Esophagus muscularis mucosa (tissue), 4 donors: ENCODE measurements around the gene IGFBP4. TPM values are rescaled to one million over a fixed set of nuclear protein-coding genes. Genes with fewer than 3 reads are reported as not detected.
"Not testable (repeated sequence)": the region's sequence is repeated elsewhere in the genome, so short reads cannot be mapped to it uniquely, and the experiment has no call there.

Experiments used
- DNase-seq: peaks from one replicate; pipeline ENCODE4 v3.0.0-alpha.2; 2017; ENCODE audit errors: extremely low spot score
- H3K27ac ChIP-seq, 4 donors: fragments of 200-600 bp; sonication (generic); replicated peaks in 1 of 4; 1 replicate in 3 of 4; 2 replicates in 1 of 4; pipeline ENCODE4 v1.5.1; 2016 to 2019; ENCODE audit warnings: mild to moderate bottlenecking in 1 of 4
- H3K27me3 ChIP-seq, 4 donors: fragments of 200-600 bp; sonication (generic); one replicate each; pipeline versions ENCODE4 v1.5.1 to v1.6.0; 2016 to 2019
- H3K36me3 ChIP-seq, 4 donors: fragments of 200-600 bp; sonication (generic); one replicate each; pipeline ENCODE4 v1.5.1; 2016 to 2019
- H3K4me1 ChIP-seq, 4 donors: fragments of 200-600 bp; sonication (generic); one replicate each; pipeline ENCODE4 v1.5.1; 2016 to 2019
- H3K4me3 ChIP-seq, 4 donors: fragments of 200-600 bp; sonication (generic); 1 replicate in 2 of 4; 2 replicates in 2 of 4; pipeline ENCODE4 v1.5.1; 2016 to 2019; ENCODE audit warnings: mild to moderate bottlenecking in 4 of 4, moderate library complexity in 1 of 4
- H3K9me3 ChIP-seq, 4 donors: fragments of 200-600 bp; sonication (generic); 1 replicate in 3 of 4; 2 replicates in 1 of 4; pipeline ENCODE4 v1.5.1; 2016 to 2019
- CTCF ChIP-seq, 3 experiments: fragments of 200-600 bp in 2 of 3; fragments of 450-650 bp in 1 of 3; sonication (generic) in 2 of 3; IDR thresholded peaks; one replicate each; pipeline ENCODE4 v1.5.1; 2017 to 2019; ENCODE audit warnings: antibody characterized with exemption in 3 of 3, mild to moderate bottlenecking in 2 of 3, moderate library complexity in 1 of 3
- EP300 ChIP-seq: sonication (generic); formaldehyde crosslinking; IDR thresholded peaks from one replicate; pipeline ENCODE4 v1.6.1; 2017; ENCODE audit warnings: antibody characterized with exemption
- POLR2A ChIP-seq: fragments of 450-650 bp; IDR thresholded peaks from one replicate; pipeline ENCODE4 v1.6.1; 2017; ENCODE audit warnings: antibody characterized with exemption, moderate library complexity, mild to moderate bottlenecking, low read depth
- POLR2AphosphoS5 ChIP-seq, 2 donors: sonication (generic); formaldehyde crosslinking; IDR thresholded peaks; one replicate each; pipeline ENCODE4 v1.6.1; 2017; ENCODE audit warnings: antibody characterized with exemption in 2 of 2
- WGBS: methylation state at CpG from one replicate; pipeline ENCODE4 v1.1.5; 2018; 5-methylcytosine and 5-hydroxymethylcytosine counted together
- intact Hi-C: fragments of 100-400 bp; cut with DNase I; formaldehyde crosslinking; loops from one replicate; pipeline ENCODE4 v1.15.1; 2023
- total RNA-seq, 4 donors: library from RNA; depleted of rRNA; stranded (reverse); fragments of >200 nt; gene quantifications; one replicate each; pipeline versions ENCODE4 v1.1.0 to v1.2.1, GENCODE V29; 2016

IGFBP4 gene
- total RNA-seq, 4 donors from 2014 or later = 258 to 444 (median 268) TPM

GRCh38 chr17:40407460-40407859 is 35.8 kb upstream of the IGFBP4 start:
- 94% methylated on average over 3 of the region's 3 CpGs for WGBS
- H3K4me3 ChIP-seq = no peak overlapping the region
- no peak overlapping the region for H3K27ac ChIP-seq
- H3K27me3 ChIP-seq = no peaks in the 10 kb centered on the region
- intact Hi-C loops = no loop called here
- H3K36me3 ChIP-seq = no peaks in the 10 kb centered on the region
- TF ChIP-seq POLR2A = no peak
- no peak for TF ChIP-seq POLR2AphosphoS5 (IDR thresholded peaks at IDR 0.05)
- TF ChIP-seq CTCF (IDR thresholded peaks at IDR 0.05) = no peak
- no peak for TF ChIP-seq EP300
- DNase-seq = no peak
- H3K4me1 ChIP-seq = no peaks in the 10 kb centered on the region
- H3K9me3 ChIP-seq = no peaks in the 10 kb centered on the region

GRCh38 chr17:40409540-40409939 is 33.7 kb upstream of the IGFBP4 start:
- H3K9me3 ChIP-seq, H3K4me3 ChIP-seq, intact Hi-C loops, DNase-seq, H3K4me1 ChIP-seq, H3K36me3 ChIP-seq, H3K27ac ChIP-seq, H3K27me3 ChIP-seq: not testable (repeated sequence)
- WGBS = 93% methylated on average over 4 of the region's 4 CpGs

GRCh38 chr17:40410082-40410481 is 33.2 kb upstream of the IGFBP4 start:
- H3K27ac ChIP-seq = no peak overlapping the region
- no peak for DNase-seq
- no peak overlapping the region for H3K4me3 ChIP-seq
- intact Hi-C loops = loop anchor here (5.0 to 10.0 kb wide), 2 partner anchors 38 to 105 kb away; partner anchors contain the start of gene RARA
- no peak for TF ChIP-seq EP300
- no peak for TF ChIP-seq CTCF (IDR thresholded peaks at IDR 0.05)
- TF ChIP-seq POLR2A = no peak
- TF ChIP-seq POLR2AphosphoS5 (IDR thresholded peaks at IDR 0.05) = no peak
- no peaks in the 10 kb centered on the region for H3K36me3 ChIP-seq
- no peaks in the 10 kb centered on the region for H3K9me3 ChIP-seq
- peaks cover 0 to 2% (median under 1%) of the 10 kb centered on the region in 4 donors for H3K4me1 ChIP-seq
- no peaks in the 10 kb centered on the region for H3K27me3 ChIP-seq
- 79% methylated on average over 1 of the region's 1 CpG for whole genome bisulfite sequencing

- 98% methylated on average over 4 of the region's 4 CpGs for WGBS
Measured at GRCh38 chr17:40411821-40412220, 31.4 kb upstream of the IGFBP4 start.

GRCh38 chr17:40412880-40413279 is 30.4 kb upstream of the IGFBP4 start:
- no peak for TF ChIP-seq CTCF (IDR thresholded peaks at IDR 0.05)
- no peak for TF ChIP-seq POLR2A
- no peak for TF ChIP-seq EP300
- TF ChIP-seq POLR2AphosphoS5 (IDR thresholded peaks at IDR 0.05) = no peak
- Histone ChIP-seq H3K4me1 (peaks cover 8 to 14% (median 13%) of the 10 kb centered on the region in 4 donors), H3K27ac (no peak overlapping the region), H3K4me3 (no peak overlapping the region), H3K9me3 (no peaks in the 10 kb centered on the region), H3K36me3 (no peaks in the 10 kb centered on the region), H3K27me3 (peaks cover 0 to 8% (median 0%) of the 10 kb centered on the region in 4 donors)
- no peak for DNase-seq
- intact Hi-C loops = loop anchor here (5.0 to 10.0 kb wide), 2 partner anchors 41 to 108 kb away; partner anchors contain the start of gene RARA

More at GRCh38 chr17:40411821-40412220, 31.4 kb upstream of the IGFBP4 start:
- Histone ChIP-seq H3K4me3 (no peak overlapping the region), H3K27me3 (peaks cover 0 to 3% (median 0%) of the 10 kb centered on the region in 4 donors), H3K4me1 (peaks cover 0 to 6% (median 5%) of the 10 kb centered on the region in 4 donors), H3K36me3 (no peaks in the 10 kb centered on the region), H3K9me3 (no peaks in the 10 kb centered on the region), H3K27ac (no peak overlapping the region)
- DNase-seq = no peak
- intact Hi-C loops = loop anchor here (5.0 to 10.0 kb wide), 2 partner anchors 40 to 107 kb away; partner anchors contain the start of gene RARA
- TF ChIP-seq CTCF (IDR thresholded peaks at IDR 0.05) (no peak), EP300 (no peak), POLR2AphosphoS5 (IDR thresholded peaks at IDR 0.05) (no peak), POLR2A (no peak)

GRCh38 chr17:40414312-40414711 is 28.9 kb upstream of the IGFBP4 start:
- peaks cover 12 to 26% (median 25%) of the 10 kb centered on the region in 4 donors for H3K4me1 ChIP-seq
- 83% methylated on average over 4 of the region's 4 CpGs for WGBS
- not testable (repeated sequence) for H3K27ac ChIP-seq, DNase-seq, H3K36me3 ChIP-seq, H3K27me3 ChIP-seq, H3K9me3 ChIP-seq, H3K4me3 ChIP-seq
- intact Hi-C loops = loop anchor here (2.0 to 10.0 kb wide), 3 partner anchors 42 to 110 kb away; partner anchors contain the start of gene RARA
